CD14-positive monocyte (primary cell): ENCODE measurements around the gene ARHGAP15. TPM values are rescaled to one million over a fixed set of nuclear protein-coding genes. Genes with fewer than 3 reads are reported as not detected.

Experiments used
- DNase-seq, 3 donors: peaks; one replicate each; pipeline ENCODE4 v3.0.0-alpha.2; 2011 to 2022
- H2AFZ ChIP-seq: 2 replicates; pipeline ENCODE4 v1.6.0; 2012; ENCODE audit warnings: mild to moderate bottlenecking, low read depth, low read length, inconsistent platforms; ENCODE audit not compliant: insufficient read depth, poor library complexity, severe bottlenecking
- H3K27ac ChIP-seq, 2 donors: 1 replicate in 1 of 2; 2 replicates in 1 of 2; pipeline ENCODE4 v1.5.1; 2012 to 2013; ENCODE audit warnings: low read length in 2 of 2, control low read depth in 1 of 2, inconsistent platforms in 1 of 2, low read depth in 1 of 2, mild to moderate bottlenecking in 1 of 2
- H3K27me3 ChIP-seq, 2 donors: one replicate each; pipeline versions ENCODE4 v1.6.0 to v1.6.1; 2011 to 2013; ENCODE audit warnings: low read length in 2 of 2; ENCODE audit not compliant: control insufficient read depth in 2 of 2, insufficient read depth in 2 of 2
- H3K36me3 ChIP-seq, 2 donors: replicated peaks in 1 of 2; 1 replicate in 1 of 2; 2 replicates in 1 of 2; pipeline versions ENCODE4 v1.5.1 to v1.6.1; 2012 to 2013; ENCODE audit warnings: low read length in 2 of 2, control low read depth in 1 of 2, inconsistent platforms in 1 of 2, mild to moderate bottlenecking in 1 of 2; ENCODE audit not compliant: insufficient read depth in 2 of 2, control insufficient read depth in 1 of 2
- H3K4me1 ChIP-seq, 2 donors: 1 replicate in 1 of 2; 2 replicates in 1 of 2; pipeline versions ENCODE4 v1.5.1 to v1.6.1; 2012 to 2013; ENCODE audit warnings: low read length in 2 of 2, control low read depth in 1 of 2, inconsistent platforms in 1 of 2, mild to moderate bottlenecking in 1 of 2, moderate library complexity in 1 of 2; ENCODE audit not compliant: insufficient read depth in 2 of 2, control insufficient read depth in 1 of 2
- H3K4me2 ChIP-seq: replicated peaks from 2 replicates; pipeline ENCODE3; 2012; ENCODE audit warnings: low read length, moderate library complexity, mild to moderate bottlenecking; ENCODE audit not compliant: poor library complexity, severe bottlenecking; ENCODE audit errors: extremely low read depth
- H3K4me3 ChIP-seq, 3 experiments: fragments of 200-600 bp in 1 of 3; sonication (generic) in 1 of 3; replicated peaks in 1 of 3; 1 replicate in 2 of 3; 2 replicates in 1 of 3; pipeline ENCODE4 v1.5.1; 2011 to 2013; ENCODE audit warnings: low read length in 3 of 3, mild to moderate bottlenecking in 3 of 3, control low read depth in 2 of 3, low read depth in 2 of 3, inconsistent platforms in 1 of 3, moderate library complexity in 1 of 3
- H3K79me2 ChIP-seq: 2 replicates; pipeline ENCODE4 v1.6.0; 2012; ENCODE audit warnings: mild to moderate bottlenecking, control low read depth, inconsistent platforms, low read length, moderate library complexity; ENCODE audit not compliant: insufficient read depth
- H3K9ac ChIP-seq: 2 replicates; pipeline ENCODE4 v1.6.0; 2017; ENCODE audit warnings: low read length, mild to moderate bottlenecking; ENCODE audit not compliant: insufficient read depth, poor library complexity, severe bottlenecking
- H3K9me3 ChIP-seq, 2 donors: replicated peaks in 1 of 2; 1 replicate in 1 of 2; 2 replicates in 1 of 2; pipeline versions ENCODE4 v1.5.1 to v1.6.1; 2012 to 2013; ENCODE audit warnings: low read length in 2 of 2, control low read depth in 1 of 2; ENCODE audit not compliant: control insufficient read depth in 1 of 2, insufficient read depth in 1 of 2
- H4K20me1 ChIP-seq: 2 replicates; pipeline ENCODE4 v1.6.0; 2012; ENCODE audit warnings: mild to moderate bottlenecking, low read length, control low read depth, moderate library complexity; ENCODE audit not compliant: insufficient read depth
- H3K27ac Mint-ChIP-seq, 7 donors: one replicate each; pipeline ENCODE4 v1.8.0; 2020; ENCODE audit warnings: mild to moderate bottlenecking in 7 of 7, mixed read lengths in 7 of 7, moderate library complexity in 6 of 7, inconsistent platforms in 2 of 7
- H3K27me3 Mint-ChIP-seq, 3 donors: one replicate each; pipeline ENCODE4 v1.8.0; 2021 to 2022; ENCODE audit warnings: low read depth in 3 of 3, mild to moderate bottlenecking in 3 of 3, mixed read lengths in 3 of 3, moderate library complexity in 3 of 3, inconsistent platforms in 1 of 3
- H3K36me3 Mint-ChIP-seq, 2 donors: one replicate each; pipeline ENCODE4 v1.8.0; 2020; ENCODE audit warnings: mixed read lengths in 2 of 2, inconsistent platforms in 1 of 2, mild to moderate bottlenecking in 1 of 2
- H3K4me1 Mint-ChIP-seq: one replicate; pipeline ENCODE4 v1.8.0; 2020; ENCODE audit warnings: mild to moderate bottlenecking, mixed read lengths
- H3K4me3 Mint-ChIP-seq, 2 donors: one replicate each; pipeline ENCODE4 v1.8.0; 2020; ENCODE audit warnings: mild to moderate bottlenecking in 2 of 2, mixed read lengths in 2 of 2, moderate library complexity in 1 of 2
- H3K9me3 Mint-ChIP-seq, 7 donors: one replicate each; pipeline ENCODE4 v1.8.0; 2020 to 2022; ENCODE audit warnings: mixed read lengths in 7 of 7, mild to moderate bottlenecking in 6 of 7, moderate library complexity in 6 of 7, inconsistent platforms in 2 of 7
- WGBS: methylation state at CpG from one replicate; pipeline ENCODE4 v1.1.5; 2013; ENCODE audit warnings: missing lambda C conversion rate; ENCODE audit not compliant: insufficient coverage; 5-methylcytosine and 5-hydroxymethylcytosine counted together
- intact Hi-C, 2 donors: fragments of 100-400 bp; cut with micrococcal nuclease; formaldehyde crosslinking; loops; one replicate each; pipeline versions ENCODE4 v1.15.0 to v1.15.1; 2023
- polyA plus RNA-seq, 3 donors: library from polyadenylated mRNA; depleted of rRNA in 1 of 3; unstranded in 2 of 3; stranded (reverse) in 1 of 3; fragments of 300-500 nt in 2 of 3; fragments of >200 nt in 1 of 3; fragmentation: Illumina TruSeq in 2 of 3; gene quantifications; 1 replicate in 2 of 3; 2 replicates in 1 of 3; pipeline ENCODE4 v1.2.3, GENCODE V29; 2012 to 2021
- TF ChIP-seq, protein P1 (sequence below): fragments of 200-600 bp; IDR thresholded peaks from one replicate; pipeline ENCODE4 v1.8.0; 2022; ENCODE audit warnings: antibody characterized with exemption, mild to moderate bottlenecking

Gene ARHGAP15
- polyA plus RNA-seq, 3 donors = 35.4 to 50.9 (median 50.7) TPM

DNA sequence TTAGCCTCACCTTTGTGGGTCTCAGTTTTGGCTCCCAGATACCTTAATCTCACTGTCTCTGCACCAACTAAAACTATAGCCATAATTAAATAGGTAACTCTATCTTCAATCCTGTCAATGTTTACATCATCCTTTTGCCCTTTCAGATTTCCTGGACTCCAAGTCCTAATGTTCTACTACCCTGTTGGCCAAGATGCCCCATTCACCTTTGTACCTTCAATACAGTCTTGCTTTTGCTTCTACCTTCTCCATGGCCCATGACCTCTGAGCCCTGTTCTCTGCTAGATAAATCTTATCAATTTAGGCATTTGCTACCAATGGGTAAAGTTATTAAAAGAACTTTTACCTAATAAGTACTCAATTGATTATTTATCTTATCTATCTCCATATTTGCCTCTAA lies 635.5 kb downstream of the ARHGAP15 start:
- Histone ChIP-seq H3K9ac (no peak overlapping the region), H4K20me1 (no peaks in the 10 kb centered on the region), H3K4me2 (no peak overlapping the region), H3K4me3 (no peak overlapping the region), H3K27me3 (no peaks in the 10 kb centered on the region), H3K27ac (no peak overlapping the region), H3K79me2 (no peaks in the 10 kb centered on the region), H3K9me3 (no peaks in the 10 kb centered on the region), H3K36me3 (peaks cover 12 to 26% of the 10 kb centered on the region in 2 donors), H3K4me1 (no peaks in the 10 kb centered on the region), H2AFZ (no peak overlapping the region)
- Mint-ChIP-seq H3K27ac (no peak overlapping the region), H3K4me1 (no peaks in the 10 kb centered on the region), H3K27me3 (no peaks in the 10 kb centered on the region), H3K9me3 (no peaks in the 10 kb centered on the region), H3K4me3 (no peak overlapping the region), H3K36me3 (peaks cover 25 to 26% of the 10 kb centered on the region in 2 donors)
- no peak for DNase-seq
- intact Hi-C loops = no loop called here
- TF ChIP-seq, protein P1, sequence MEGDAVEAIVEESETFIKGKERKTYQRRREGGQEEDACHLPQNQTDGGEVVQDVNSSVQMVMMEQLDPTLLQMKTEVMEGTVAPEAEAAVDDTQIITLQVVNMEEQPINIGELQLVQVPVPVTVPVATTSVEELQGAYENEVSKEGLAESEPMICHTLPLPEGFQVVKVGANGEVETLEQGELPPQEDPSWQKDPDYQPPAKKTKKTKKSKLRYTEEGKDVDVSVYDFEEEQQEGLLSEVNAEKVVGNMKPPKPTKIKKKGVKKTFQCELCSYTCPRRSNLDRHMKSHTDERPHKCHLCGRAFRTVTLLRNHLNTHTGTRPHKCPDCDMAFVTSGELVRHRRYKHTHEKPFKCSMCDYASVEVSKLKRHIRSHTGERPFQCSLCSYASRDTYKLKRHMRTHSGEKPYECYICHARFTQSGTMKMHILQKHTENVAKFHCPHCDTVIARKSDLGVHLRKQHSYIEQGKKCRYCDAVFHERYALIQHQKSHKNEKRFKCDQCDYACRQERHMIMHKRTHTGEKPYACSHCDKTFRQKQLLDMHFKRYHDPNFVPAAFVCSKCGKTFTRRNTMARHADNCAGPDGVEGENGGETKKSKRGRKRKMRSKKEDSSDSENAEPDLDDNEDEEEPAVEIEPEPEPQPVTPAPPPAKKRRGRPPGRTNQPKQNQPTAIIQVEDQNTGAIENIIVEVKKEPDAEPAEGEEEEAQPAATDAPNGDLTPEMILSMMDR = no peak

DNA sequence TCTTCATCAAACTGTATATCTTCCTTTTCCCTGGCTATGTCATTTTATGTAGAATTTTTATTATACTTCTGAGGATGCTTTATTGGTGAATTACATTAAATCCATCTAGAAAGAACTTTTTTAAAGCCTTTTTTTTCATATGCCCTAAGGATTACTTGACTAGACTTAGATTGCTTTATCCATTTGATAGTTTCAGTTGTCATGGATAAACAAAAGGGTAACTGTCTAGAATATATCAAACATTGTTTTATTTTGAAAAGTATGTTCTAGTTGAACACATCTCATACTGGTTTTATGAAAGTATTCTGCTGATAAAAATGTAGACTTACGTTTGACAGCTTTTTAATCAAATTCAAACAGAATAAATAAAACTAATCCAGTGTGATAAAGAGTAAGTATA lies 639.8 kb downstream of the ARHGAP15 start:
- intact Hi-C loops = no loop called here
- DNase-seq = no peak
- Mint-ChIP-seq H3K9me3 (no peaks in the 10 kb centered on the region), H3K36me3 (peaks cover 27 to 31% of the 10 kb centered on the region in 2 donors), H3K27me3 (no peaks in the 10 kb centered on the region), H3K27ac (no peak overlapping the region), H3K4me1 (no peaks in the 10 kb centered on the region), H3K4me3 (no peak overlapping the region)
- H3K27ac ChIP-seq = no peak overlapping the region
- TF ChIP-seq, protein P1 = no peak
- no CpG with 5 or more reads among the region's 1 CpG for WGBS
- no peak overlapping the region for H3K9ac ChIP-seq
- H3K36me3 ChIP-seq = peaks cover 12 to 33% of the 10 kb centered on the region in 2 donors
- no peaks in the 10 kb centered on the region for H4K20me1 ChIP-seq
- no peaks in the 10 kb centered on the region for H3K4me1 ChIP-seq
- H3K4me2 ChIP-seq = no peak overlapping the region
- no peak overlapping the region for H3K4me3 ChIP-seq
- H2AFZ ChIP-seq = no peak overlapping the region
- H3K27me3 ChIP-seq = no peaks in the 10 kb centered on the region
- no peaks in the 10 kb centered on the region for H3K9me3 ChIP-seq
- H3K79me2 ChIP-seq = no peaks in the 10 kb centered on the region
